Nephron progenitor cell (in vitro differentiated cells): ENCODE data around the gene RPUSD4.
"Not testable (repeated sequence)": the region's sequence is repeated elsewhere in the genome, so short reads cannot be mapped to it uniquely, and the experiment has no call there.

ENCODE experiments used
- DNase-seq: peaks from one replicate; pipeline ENCODE4 v3.0.0; 2021
- H3K27ac Mint-ChIP-seq: 2 replicates; pipeline ENCODE4 v1.8.0; 2021; ENCODE audit warnings: mild to moderate bottlenecking, moderate library complexity, mixed read lengths
- H3K27me3 Mint-ChIP-seq: 2 replicates; pipeline ENCODE4 v1.8.0; 2021; ENCODE audit warnings: mild to moderate bottlenecking, low read depth, mixed read lengths; ENCODE audit not compliant: poor library complexity
- H3K36me3 Mint-ChIP-seq: 2 replicates; pipeline ENCODE4 v1.8.0; 2021; ENCODE audit warnings: low read depth, mixed read lengths
- H3K4me1 Mint-ChIP-seq: 2 replicates; pipeline ENCODE4 v1.8.0; 2021; ENCODE audit warnings: mixed read lengths
- H3K4me3 Mint-ChIP-seq: 2 replicates; pipeline ENCODE4 v1.8.0; 2021; ENCODE audit warnings: mild to moderate bottlenecking, moderate library complexity, mixed read lengths
- H3K9me3 Mint-ChIP-seq: 2 replicates; pipeline ENCODE4 v1.8.0; 2021; ENCODE audit warnings: mild to moderate bottlenecking, moderate library complexity, mixed read lengths
- CTCF ChIP-seq: fragments of 200-600 bp; sonication (generic); IDR thresholded peaks from 2 replicates; pipeline ENCODE4 v1.5.0; 2021; ENCODE audit warnings: antibody characterized with exemption

RPUSD4 gene

GRCh38 chr11:126211236-126212088, at the start of gene RPUSD4, which contains the start of gene FAM118B:
Gene RPUSD4 (minus strand): TSS chr11:126211650. CDS start chr11:126211638, 12 bp downstream.
Gene FAM118B (plus strand): TSS chr11:126211782. CDS start chr11:126235002, 23,220 bp downstream.
- Mint-ChIP-seq H3K4me1 (peaks cover 38% of the 10 kb centered on the region), H3K27me3 (no peaks in the 10 kb centered on the region), H3K4me3 (peak within 1 kb of the TSS; percentile 96), H3K9me3 (no peaks in the 10 kb centered on the region), H3K36me3 (peaks cover 27% of the 10 kb centered on the region), H3K27ac (peak within 1 kb of the TSS; percentile 99)
- peak; percentile 99 for DNase-seq
- TF ChIP-seq CTCF: no peak

GRCh38 chr11:126257764-126258163, 46.3 kb upstream of the RPUSD4 start:
- Mint-ChIP-seq H3K9me3 (no peaks in the 10 kb centered on the region), H3K27ac (no peak overlapping the region), H3K27me3 (no peaks in the 10 kb centered on the region), H3K4me1 (no peaks in the 10 kb centered on the region), H3K36me3 (peaks cover 43% of the 10 kb centered on the region), H3K4me3 (no peak overlapping the region)
- no peak for DNase-seq
- no peak for TF ChIP-seq CTCF

GRCh38 chr11:126257144-126257543, 45.7 kb upstream of the RPUSD4 start:
- Mint-ChIP-seq H3K36me3 (peaks cover 40% of the 10 kb centered on the region), H3K4me3 (no peak overlapping the region), H3K9me3 (no peaks in the 10 kb centered on the region), H3K4me1 (no peaks in the 10 kb centered on the region), H3K27me3 (no peaks in the 10 kb centered on the region), H3K27ac (no peak overlapping the region)
- DNase-seq: no peak
- TF ChIP-seq CTCF: no peak

GRCh38 chr11:126256216-126256615, 44.8 kb upstream of the RPUSD4 start:
- DNase-seq: no peak
- H3K4me1 Mint-ChIP-seq: no peaks in the 10 kb centered on the region
- peaks cover 43% of the 10 kb centered on the region for H3K36me3 Mint-ChIP-seq
- no peaks in the 10 kb centered on the region for H3K9me3 Mint-ChIP-seq
- no peaks in the 10 kb centered on the region for H3K27me3 Mint-ChIP-seq
- TF ChIP-seq CTCF: no peak
- H3K27ac Mint-ChIP-seq: no peak overlapping the region
- no peak overlapping the region for H3K4me3 Mint-ChIP-seq

- peaks cover 42% of the 10 kb centered on the region for H3K36me3 Mint-ChIP-seq
- not testable (repeated sequence) for DNase-seq, H3K9me3 Mint-ChIP-seq, H3K27me3 Mint-ChIP-seq, H3K4me3 Mint-ChIP-seq, H3K4me1 Mint-ChIP-seq, H3K27ac Mint-ChIP-seq
Measured at GRCh38 chr11:126255507-126255906, 44.1 kb upstream of the RPUSD4 start.

- no peak for TF ChIP-seq CTCF
Measured at GRCh38 chr11:126254819-126255218, 43.4 kb upstream of the RPUSD4 start.

More at GRCh38 chr11:126254819-126255218, 43.4 kb upstream of the RPUSD4 start:
- Mint-ChIP-seq H3K9me3 (no peaks in the 10 kb centered on the region), H3K27me3 (no peaks in the 10 kb centered on the region), H3K4me3 (no peak overlapping the region), H3K4me1 (no peaks in the 10 kb centered on the region), H3K36me3 (peaks cover 43% of the 10 kb centered on the region), H3K27ac (no peak overlapping the region)
- no peak for DNase-seq
